HG02943 (cell line): Measurements from ENCODE around the gene CREBRF.
"Not testable (repeated sequence)": the region's sequence is repeated elsewhere in the genome, so short reads cannot be mapped to it uniquely, and the experiment has no call there.

Experiments used
- ATAC-seq: cut with Tn5 transposase; IDR thresholded peaks from one replicate; pipeline ENCODE4 v1.9.1; 2021; ENCODE audit warnings: mild to moderate bottlenecking, low read depth, moderate library complexity; ENCODE audit not compliant: unreplicated experiment

The CREBRF gene

DNA sequence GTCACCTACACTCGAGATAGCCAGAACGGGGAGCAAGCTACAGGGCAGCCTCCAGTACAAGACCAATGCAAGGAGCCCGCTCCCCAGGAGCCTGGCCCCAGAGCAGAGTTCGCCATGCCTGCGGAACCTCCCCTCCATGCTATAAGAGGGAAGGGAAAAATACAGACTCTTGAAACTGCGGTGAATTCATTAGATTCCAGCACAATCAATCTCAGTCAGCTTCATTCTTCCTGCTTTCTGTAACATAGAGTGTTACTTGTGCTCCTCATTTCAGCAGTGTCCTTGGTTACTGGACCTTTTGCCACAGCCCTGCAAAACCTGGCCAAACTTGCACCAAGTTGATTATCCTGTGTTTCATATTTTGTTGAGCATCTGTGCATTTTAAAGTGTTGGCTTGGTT is 22.2 kb upstream of the CREBRF start:
- no peak for ATAC-seq

- peak; percentile 53 for ATAC-seq
These were observed 20.0 kb upstream of the CREBRF start for GRCh38 chr5:173035904-173036707.

- no peak for ATAC-seq
These were observed 17.0 kb upstream of the CREBRF start for GRCh38 chr5:173039188-173039587.

DNA sequence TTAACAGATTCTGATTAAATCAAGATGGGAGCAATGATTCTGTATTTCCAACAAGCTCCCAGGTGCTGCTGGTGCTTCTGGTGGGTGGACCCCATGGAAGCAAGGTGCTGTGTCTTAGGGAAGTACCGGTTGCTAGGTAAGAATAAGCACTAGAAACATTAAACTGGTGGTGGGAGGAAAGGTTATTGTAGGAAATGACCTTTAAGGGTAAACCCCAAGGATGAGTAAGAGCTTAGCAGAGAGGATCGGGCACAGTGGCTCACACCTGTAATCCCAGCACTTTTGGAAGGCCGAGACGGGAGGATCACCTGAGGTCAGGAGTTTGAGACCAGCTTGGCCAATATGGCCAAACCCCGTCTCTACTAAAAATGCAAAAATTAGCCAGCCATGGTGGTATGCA is 16.2 kb upstream of the CREBRF start:
- no peak for ATAC-seq

GRCh38 chr5:173041881-173042762 is 14.0 kb upstream of the CREBRF start:
- no peak for ATAC-seq

DNA sequence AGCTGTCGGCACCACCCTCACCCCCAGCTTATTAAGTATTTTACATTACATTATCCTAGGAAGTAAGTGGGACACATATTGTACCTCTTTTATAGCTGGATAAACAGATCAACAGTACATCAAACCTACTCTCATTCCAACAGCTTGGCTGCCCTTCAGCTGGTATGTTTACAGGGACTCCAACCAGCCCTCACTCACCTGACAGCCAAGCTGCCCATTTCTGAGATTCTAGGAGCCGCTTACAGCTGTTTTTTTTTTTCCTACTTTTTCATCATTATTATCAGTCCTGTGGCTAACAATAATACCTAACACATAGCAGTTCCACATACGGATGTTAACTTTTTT is 13.4 kb upstream of the CREBRF start:
- no peak for ATAC-seq

DNA sequence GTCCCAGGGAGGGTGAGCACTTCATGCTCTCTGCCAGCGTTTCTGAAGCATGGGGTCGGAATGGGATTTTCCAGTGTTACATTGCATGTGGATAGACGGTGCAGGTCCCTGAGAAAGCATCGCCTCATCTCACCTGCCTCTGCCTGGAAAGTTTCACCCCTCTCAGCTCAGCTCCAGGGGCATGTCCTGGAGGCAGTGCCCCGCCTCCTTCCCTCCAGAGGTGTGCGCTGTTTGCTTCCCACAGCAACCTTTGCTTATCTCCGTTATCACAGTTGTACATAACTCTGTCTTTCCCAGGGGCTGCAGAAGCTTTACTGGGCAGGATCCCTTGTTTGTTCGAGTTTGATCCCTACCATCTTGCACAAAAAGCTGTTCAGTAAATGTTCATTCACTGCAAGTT is 10.7 kb upstream of the CREBRF start:
- ATAC-seq: no peak

DNA sequence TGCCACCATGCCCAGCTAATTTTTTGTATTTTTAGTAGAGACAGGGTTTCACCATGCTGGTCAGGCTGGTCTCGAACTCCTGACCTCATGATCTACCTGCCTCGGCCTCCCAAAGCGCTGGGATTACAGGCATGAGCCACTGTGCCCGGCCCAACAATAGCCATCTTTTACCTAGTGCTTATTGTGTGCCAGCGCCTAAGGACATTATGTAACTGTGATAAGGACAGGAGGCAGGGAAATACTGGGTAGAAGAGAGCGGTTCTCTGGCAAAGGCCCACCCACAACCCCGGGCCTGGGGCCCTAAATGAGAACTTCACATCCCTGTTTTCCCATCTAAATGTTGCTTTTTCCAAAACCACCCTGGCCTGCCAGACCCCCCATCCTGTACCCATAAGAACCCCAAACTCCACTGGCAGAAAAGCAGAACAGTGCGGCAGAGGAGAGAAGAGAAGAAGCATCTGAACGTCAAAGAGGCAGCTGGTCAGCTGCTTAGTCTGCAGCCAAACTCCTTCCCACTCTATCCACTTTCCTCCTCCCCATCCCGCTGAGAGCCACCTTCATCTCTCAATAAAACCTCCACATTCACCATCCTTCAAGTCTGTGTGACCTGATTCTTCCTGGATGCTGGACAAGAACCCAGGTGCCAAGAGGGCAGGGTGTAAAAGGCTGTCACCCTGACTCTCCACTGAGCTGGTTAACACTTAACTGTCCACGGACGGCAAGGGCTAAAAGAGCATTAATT is 8.9 kb upstream of the CREBRF start:
- ATAC-seq: not testable (repeated sequence)

GRCh38 chr5:173047838-173048105 is 8.4 kb upstream of the CREBRF start:
- ATAC-seq: no peak

GRCh38 chr5:173050791-173051190 is 5.4 kb upstream of the CREBRF start:
- ATAC-seq: no peak

DNA sequence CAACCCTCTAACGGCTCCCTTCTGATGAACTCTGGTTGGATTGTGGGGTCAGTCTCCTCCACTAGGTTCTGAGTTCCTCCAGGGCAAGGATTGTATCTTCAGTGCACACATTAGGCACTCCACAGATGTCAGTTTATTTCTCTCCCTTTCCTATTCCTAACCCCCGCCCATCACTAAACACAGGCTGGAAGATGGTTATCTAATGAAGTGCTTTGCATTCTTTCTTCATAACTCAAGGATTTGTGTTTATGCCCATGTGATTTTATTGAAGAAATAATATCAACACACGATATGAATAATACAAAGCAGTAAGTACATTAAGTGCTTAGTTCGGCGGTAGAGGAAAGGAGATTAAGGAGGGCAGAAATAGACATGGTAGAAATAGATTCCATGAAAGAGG is 4.4 kb upstream of the CREBRF start:
- ATAC-seq: no peak

DNA sequence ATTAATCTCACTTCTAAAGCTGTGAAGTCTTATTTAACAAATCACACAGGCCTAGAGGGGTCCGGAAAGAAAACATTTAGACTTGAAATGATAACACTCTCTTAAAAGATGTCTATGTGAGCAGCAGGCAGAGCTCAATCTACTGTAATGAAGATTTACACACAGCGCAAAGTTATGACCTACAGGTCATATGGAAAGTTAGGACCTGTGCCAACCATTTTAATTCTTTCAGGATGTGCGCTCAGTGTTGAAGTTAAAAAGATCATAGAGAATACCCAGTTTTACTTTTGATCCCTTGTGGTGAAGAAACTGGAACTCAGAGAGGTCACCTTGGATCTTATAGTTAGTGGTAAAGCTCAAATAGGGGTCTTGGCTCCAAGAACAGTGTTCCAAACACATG is 3.1 kb upstream of the CREBRF start:
- no peak for ATAC-seq

DNA sequence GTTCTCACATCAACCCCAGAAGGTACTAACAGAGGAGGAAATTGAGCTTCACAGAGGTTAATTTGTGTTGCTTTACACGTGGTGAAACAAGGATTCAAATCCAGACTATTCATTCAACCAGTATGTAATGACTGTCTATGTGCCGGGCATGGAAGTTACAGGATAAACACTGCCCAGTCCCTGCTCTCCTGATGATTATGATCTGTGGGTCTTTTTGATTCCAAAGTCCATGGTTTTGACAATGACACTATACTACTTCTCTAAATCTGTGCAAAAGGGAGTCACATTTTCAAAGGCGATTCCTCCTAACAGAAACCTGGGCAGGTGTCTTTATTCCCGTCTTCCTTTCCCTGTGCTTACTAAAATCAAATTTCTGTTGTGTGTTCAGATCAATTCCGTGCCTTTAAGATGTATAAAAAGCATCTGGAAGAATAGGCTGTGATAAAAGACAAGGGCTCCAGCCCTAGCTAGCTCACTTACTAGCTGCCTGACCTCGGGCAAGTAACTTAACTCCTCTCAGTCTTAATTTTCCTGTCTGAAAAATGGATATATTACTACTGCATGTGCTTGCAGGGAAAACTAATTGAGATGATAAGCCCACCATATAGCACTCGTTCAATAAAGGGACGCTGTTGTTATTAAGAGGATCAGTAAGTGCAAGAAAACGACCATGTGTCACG is 970 bp upstream of the CREBRF start:
- no peak for ATAC-seq

DNA sequence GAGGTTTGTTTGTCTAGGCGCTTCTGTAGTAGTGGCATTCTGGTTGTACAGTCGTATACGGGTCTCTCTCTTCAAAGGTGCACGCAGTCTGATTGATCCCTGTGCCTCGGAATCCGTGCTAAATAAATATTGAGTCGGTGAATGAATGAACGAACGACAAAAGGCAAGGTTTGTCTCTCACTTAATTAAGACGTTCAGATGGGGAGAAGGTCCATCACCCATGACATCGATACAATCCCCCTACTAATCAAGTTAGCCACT is 500 bp upstream of the CREBRF start:
- ATAC-seq: peak; percentile 5

DNA sequence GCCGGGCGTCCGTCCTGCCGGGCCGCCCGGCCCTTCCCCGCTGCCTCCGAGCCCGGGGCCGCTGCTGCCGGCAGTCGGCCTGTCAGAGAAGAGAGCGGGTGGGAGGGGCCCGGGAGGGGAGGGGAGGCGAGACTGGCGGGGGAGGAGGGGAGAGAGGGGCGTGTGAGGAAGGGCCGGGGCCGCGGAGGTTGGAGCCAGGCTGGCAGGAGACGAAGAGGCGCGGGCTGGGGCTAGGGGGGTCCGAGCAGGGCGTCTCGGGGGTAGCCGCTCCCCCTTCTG is 570 bp downstream of the CREBRF start:
- ATAC-seq: peak; percentile 19

GRCh38 chr5:173057062-173057924 is 1.1 kb downstream of the CREBRF start:
- ATAC-seq: peak; percentile 82

- no peak for ATAC-seq
These were observed 6.0 kb downstream of the CREBRF start for GRCh38 chr5:173062141-173062540.

DNA sequence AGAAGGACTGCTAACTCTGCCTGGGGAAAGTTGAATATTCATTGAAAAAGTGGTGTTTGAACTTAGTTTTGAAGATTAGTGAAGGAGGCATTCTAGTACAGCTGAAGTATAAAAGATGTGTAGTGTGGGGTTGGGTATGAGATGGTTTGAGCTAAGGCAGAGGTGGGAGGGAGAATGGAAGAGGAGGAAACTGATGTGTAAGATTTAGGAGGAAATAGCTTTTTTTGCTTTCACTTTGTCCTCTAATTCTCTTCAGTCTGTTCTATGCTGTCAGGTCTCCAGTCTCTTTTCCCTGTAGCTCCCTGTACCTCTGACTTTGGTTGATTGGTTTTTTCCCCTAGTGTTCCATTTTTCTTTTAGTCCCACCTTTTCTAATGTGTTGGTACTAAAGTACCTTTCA is 9.0 kb downstream of the CREBRF start:
- ATAC-seq: no peak

- ATAC-seq: no peak
These were observed 13.5 kb downstream of the CREBRF start for GRCh38 chr5:173069671-173070070.

- no peak for ATAC-seq
These were observed 19.1 kb downstream of the CREBRF start for GRCh38 chr5:173075137-173075843.
